Mesendoderm (in vitro differentiated cells): ENCODE results near the gene ZBTB25.
A peak's percentile ranks its signal among the peaks of the same experiment; 100 is the strongest.

Experiments used
- DNase-seq: peaks from one replicate; pipeline ENCODE4 v3.0.0; 2013
- H2AK5ac ChIP-seq: 2 replicates; pipeline ENCODE4 v1.6.1; 2013; ENCODE audit warnings: low read length, inconsistent platforms
- H2BK120ac ChIP-seq: 2 replicates; pipeline ENCODE4 v1.6.1; 2013; ENCODE audit warnings: low read depth, mild to moderate bottlenecking, low read length, moderate library complexity, mixed read lengths
- H2BK15ac ChIP-seq: replicated peaks from 2 replicates; pipeline ENCODE4 v1.6.1; 2013; ENCODE audit warnings: low read depth, mild to moderate bottlenecking, moderate library complexity
- H2BK5ac ChIP-seq: 2 replicates; pipeline ENCODE4 v1.6.1; 2013; ENCODE audit warnings: low read length, inconsistent platforms
- H3K18ac ChIP-seq: 2 replicates; pipeline ENCODE4 v1.6.1; 2013; ENCODE audit warnings: mild to moderate bottlenecking, low read length, mixed read lengths
- H3K23ac ChIP-seq: one replicate; pipeline ENCODE4 v1.6.1; 2013; ENCODE audit warnings: low read length
- H3K27ac ChIP-seq: 2 replicates; pipeline ENCODE4 v1.5.1; 2013; ENCODE audit warnings: low read depth, mild to moderate bottlenecking, inconsistent platforms, low read length, moderate library complexity
- H3K27me3 ChIP-seq: 2 replicates; pipeline ENCODE4 v1.6.1; 2013; ENCODE audit warnings: low read length, control low read depth, mild to moderate bottlenecking, inconsistent platforms; ENCODE audit not compliant: insufficient read depth, poor library complexity
- H3K36me3 ChIP-seq: 2 replicates; pipeline ENCODE4 v1.6.1; 2013; ENCODE audit warnings: low read length, inconsistent platforms; ENCODE audit not compliant: control insufficient read depth, insufficient read depth
- H3K4ac ChIP-seq: one replicate; pipeline ENCODE4 v1.6.1; 2013; ENCODE audit warnings: low read depth, mild to moderate bottlenecking, low read length, moderate library complexity
- H3K4me1 ChIP-seq: 2 replicates; pipeline ENCODE4 v1.6.1; 2013; ENCODE audit warnings: low read depth, low read length, inconsistent platforms; ENCODE audit not compliant: control insufficient read depth
- H3K4me2 ChIP-seq: 2 replicates; pipeline ENCODE4 v1.6.1; 2013; ENCODE audit warnings: low read length
- H3K4me3 ChIP-seq: 2 replicates; pipeline ENCODE4 v1.5.1; 2013; ENCODE audit warnings: mild to moderate bottlenecking, low read length
- H3K56ac ChIP-seq: one replicate; pipeline ENCODE4 v1.6.1; 2013; ENCODE audit warnings: low read length
- H3K79me1 ChIP-seq: 2 replicates; pipeline ENCODE4 v1.6.1; 2013; ENCODE audit warnings: low read length, inconsistent platforms
- H3K79me2 ChIP-seq: 2 replicates; pipeline ENCODE4 v1.6.1; 2013; ENCODE audit warnings: mild to moderate bottlenecking, low read length; ENCODE audit not compliant: control insufficient read depth, insufficient read depth
- H3K9ac ChIP-seq: 2 replicates; pipeline ENCODE4 v1.6.1; 2013; ENCODE audit warnings: low read length, inconsistent platforms
- H4K5ac ChIP-seq: one replicate; pipeline ENCODE4 v1.6.1; 2013; ENCODE audit warnings: low read length
- H4K8ac ChIP-seq: one replicate; pipeline ENCODE4 v1.6.1; 2013; ENCODE audit warnings: low read depth, mild to moderate bottlenecking, control low read depth, low read length, moderate library complexity
- WGBS: extraction: QIAGEN DNeasy Blood & Tissue Kit; methylation state at CpG from one replicate; pipeline ENCODE4 v1.1.7; 2013; ENCODE audit warnings: low lambda C conversion rate, missing lambda C conversion rate; ENCODE audit not compliant: insufficient coverage; ENCODE audit errors: extremely low coverage; 5-methylcytosine and 5-hydroxymethylcytosine counted together

Gene ZBTB25

DNA sequence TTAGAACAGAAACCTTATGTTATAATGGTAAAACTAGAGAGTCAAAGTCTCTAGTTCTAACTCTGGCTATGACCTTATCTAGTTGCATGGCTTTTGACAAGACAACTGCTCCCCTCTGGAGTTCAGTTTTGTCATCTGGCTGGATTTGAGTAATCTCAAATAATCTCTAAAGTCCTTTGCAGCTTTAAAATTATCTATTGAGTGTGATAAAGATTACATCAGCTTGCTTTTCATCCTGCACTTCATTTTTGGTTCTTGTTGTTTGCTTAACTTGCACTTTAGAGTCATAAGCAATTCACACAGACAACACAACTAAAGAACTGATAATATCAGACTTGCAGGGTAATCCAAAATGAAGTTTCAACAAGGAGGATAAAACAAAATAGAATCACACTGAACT, 36.1 kb downstream of the ZBTB25 start:
- Histone ChIP-seq H3K4ac (no peak overlapping the region), H4K8ac (no peak overlapping the region), H3K4me1 (no peaks in the 10 kb centered on the region), H2AK5ac (no peak overlapping the region), H3K18ac (no peak overlapping the region), H3K56ac (no peak overlapping the region), H3K4me2 (no peak overlapping the region), H2BK120ac (no peak overlapping the region), H3K9ac (no peak overlapping the region), H3K36me3 (no peaks in the 10 kb centered on the region), H2BK15ac (no peak overlapping the region), H3K79me1 (no peaks in the 10 kb centered on the region), H3K23ac (no peak overlapping the region), H2BK5ac (no peak overlapping the region), H3K27me3 (no peaks in the 10 kb centered on the region), H4K5ac (no peak overlapping the region), H3K79me2 (no peaks in the 10 kb centered on the region), H3K27ac (no peak overlapping the region), H3K4me3 (no peak overlapping the region)
- no peak for DNase-seq

- no CpG with 5 or more reads among the region's 3 CpGs for WGBS
- Histone ChIP-seq H3K27me3 (no peaks in the 10 kb centered on the region), H2BK5ac (no peak overlapping the region), H3K18ac (no peak overlapping the region), H3K27ac (no peak overlapping the region), H3K79me2 (no peaks in the 10 kb centered on the region), H3K79me1 (no peaks in the 10 kb centered on the region), H3K4me2 (no peak overlapping the region), H2BK120ac (no peak overlapping the region), H4K8ac (no peak overlapping the region), H3K56ac (no peak overlapping the region), H3K23ac (no peak overlapping the region), H3K4me1 (no peaks in the 10 kb centered on the region), H3K4ac (no peak overlapping the region), H4K5ac (no peak overlapping the region), H2BK15ac (no peak overlapping the region), H3K4me3 (no peak overlapping the region), H3K36me3 (no peaks in the 10 kb centered on the region), H2AK5ac (no peak overlapping the region), H3K9ac (no peak overlapping the region)
- no peak for DNase-seq
Observed at GRCh38 chr14:64467101-64467500, 36.5 kb downstream of the ZBTB25 start.

DNA sequence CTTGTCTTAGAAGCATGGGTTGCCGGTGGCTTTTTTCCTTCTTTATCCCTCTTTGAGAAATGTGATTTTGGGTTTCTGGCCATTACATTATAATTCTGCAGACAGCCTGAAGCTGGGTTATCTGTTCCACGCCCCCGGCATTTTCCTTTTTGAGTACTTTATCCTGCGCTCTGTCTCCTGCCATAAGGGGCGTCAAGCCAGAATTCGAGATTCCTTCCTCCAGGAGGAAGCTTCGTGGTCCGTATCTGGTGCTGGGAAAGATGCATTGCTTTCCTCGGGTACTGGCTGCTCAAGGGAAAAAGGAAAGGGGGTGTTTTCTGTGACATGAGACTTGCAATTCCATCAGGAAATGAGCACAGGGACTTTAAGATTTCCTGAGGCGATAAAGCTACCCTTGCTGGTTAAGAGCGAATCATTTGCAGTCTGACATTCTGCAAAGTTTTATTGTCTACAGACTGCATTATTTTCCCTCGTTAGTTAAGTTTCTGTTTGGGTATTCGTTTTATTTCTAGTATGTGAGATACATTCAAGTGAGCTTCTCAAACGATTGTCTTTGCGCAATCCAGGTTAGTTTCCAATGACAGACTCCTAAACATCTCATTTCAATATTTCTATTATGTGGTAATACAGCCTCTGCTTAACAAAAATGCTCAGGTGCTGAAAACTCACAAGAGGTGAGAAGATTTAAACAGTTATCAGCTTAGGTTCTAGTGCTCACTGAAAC, 37.6 kb downstream of the ZBTB25 start:
- Histone ChIP-seq H4K8ac (no peak overlapping the region), H2BK5ac (no peak overlapping the region), H3K27ac (no peak overlapping the region), H3K4me1 (no peaks in the 10 kb centered on the region), H3K18ac (no peak overlapping the region), H3K27me3 (no peaks in the 10 kb centered on the region), H2BK120ac (no peak overlapping the region), H2BK15ac (no peak overlapping the region), H3K36me3 (no peaks in the 10 kb centered on the region), H3K56ac (peak overlapping the region; percentile 87), H3K4ac (no peak overlapping the region), H3K23ac (no peak overlapping the region), H3K9ac (peak overlapping the region; percentile 53), H3K4me3 (peak overlapping the region; percentile 8), H3K4me2 (peak overlapping the region; percentile 54), H3K79me2 (no peaks in the 10 kb centered on the region), H2AK5ac (no peak overlapping the region), H4K5ac (no peak overlapping the region), H3K79me1 (no peaks in the 10 kb centered on the region)
- no CpG with 5 or more reads among the region's 15 CpGs for WGBS
- DNase-seq: peak; percentile 92

DNA sequence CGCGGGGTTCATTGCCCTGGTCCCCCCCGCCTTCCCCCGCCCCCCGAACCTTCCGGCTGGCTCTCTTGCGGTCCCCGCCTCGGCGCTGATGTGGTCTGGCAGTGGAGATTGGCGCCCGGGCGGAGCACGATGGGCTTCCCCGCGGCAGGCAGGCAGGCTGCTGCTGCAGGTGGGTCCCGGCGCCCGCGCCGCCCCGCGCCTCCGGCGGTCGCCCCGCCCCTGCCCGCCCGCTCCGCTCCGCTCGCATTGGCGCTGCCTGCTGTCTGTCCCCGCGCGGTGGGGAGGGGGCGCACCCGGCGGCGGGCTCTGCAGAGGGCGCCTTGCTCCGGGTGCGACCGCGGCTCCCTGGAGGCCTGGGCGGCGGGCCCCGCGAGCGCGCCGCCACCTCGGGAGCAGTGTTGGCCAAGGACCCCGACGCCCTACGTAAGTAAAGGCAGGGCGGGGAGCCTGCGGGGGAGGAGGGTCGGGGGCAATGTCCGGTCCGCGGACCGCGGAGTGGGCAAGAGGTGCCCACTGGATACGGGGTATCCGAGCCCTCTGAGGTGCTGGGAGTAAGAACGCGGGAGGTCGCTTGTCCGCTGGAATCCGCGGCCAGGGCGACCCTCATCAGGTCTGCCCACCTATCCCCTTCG, 38.3 kb downstream of the ZBTB25 start, which contains the start of gene AKAP5:
Gene AKAP5, plus strand, starts transcription at position 309 of the 632 bp plus-strand sequence. CDS start 2,896 bp downstream, outside the sequence.
- Histone ChIP-seq H3K27me3 (no peaks in the 10 kb centered on the region), H4K8ac (no peak within 1 kb of the TSS), H3K4me2 (peak within 1 kb of the TSS; percentile 54), H3K9ac (peak within 1 kb of the TSS; percentile 53), H2BK15ac (no peak within 1 kb of the TSS), H4K5ac (no peak within 1 kb of the TSS), H3K4ac (no peak within 1 kb of the TSS), H3K56ac (peak within 1 kb of the TSS; percentile 87), H3K4me1 (no peaks in the 10 kb centered on the region), H3K36me3 (no peaks in the 10 kb centered on the region), H2BK120ac (no peak within 1 kb of the TSS), H3K18ac (peak within 1 kb of the TSS; percentile 92), H3K79me2 (no peaks in the 10 kb centered on the region), H3K79me1 (no peaks in the 10 kb centered on the region), H3K27ac (no peak within 1 kb of the TSS), H2AK5ac (no peak within 1 kb of the TSS), H2BK5ac (no peak within 1 kb of the TSS), H3K23ac (no peak within 1 kb of the TSS), H3K4me3 (peak within 1 kb of the TSS; percentile 8)
- WGBS: no CpG with 5 or more reads among the region's 74 CpGs
- peak; percentile 85 for DNase-seq

GRCh38 chr14:64464651-64465050, 39.0 kb downstream of the ZBTB25 start:
- no CpG with 5 or more reads among the region's 6 CpGs for WGBS
- Histone ChIP-seq H2BK15ac (no peak overlapping the region), H3K56ac (no peak overlapping the region), H2AK5ac (no peak overlapping the region), H3K4me3 (no peak overlapping the region), H3K4ac (no peak overlapping the region), H3K27me3 (no peaks in the 10 kb centered on the region), H3K36me3 (no peaks in the 10 kb centered on the region), H4K8ac (no peak overlapping the region), H3K23ac (no peak overlapping the region), H2BK5ac (no peak overlapping the region), H4K5ac (no peak overlapping the region), H3K27ac (no peak overlapping the region), H3K79me2 (no peaks in the 10 kb centered on the region), H2BK120ac (no peak overlapping the region), H3K79me1 (no peaks in the 10 kb centered on the region), H3K9ac (peak overlapping the region; percentile 28), H3K18ac (no peak overlapping the region), H3K4me2 (peak overlapping the region; percentile 37), H3K4me1 (no peaks in the 10 kb centered on the region)
- peak; percentile 46 for DNase-seq
